HEK293T (cell line): Measurements from ENCODE around the gene CPE.

Source experiments
- ARNT ChIP-seq: fragments of 450-650 bp; IDR thresholded peaks from 2 replicates; pipeline ENCODE4 v1.6.1; 2017; ENCODE audit warnings: mild to moderate bottlenecking
- BHLHE40 ChIP-seq: fragments of 450-650 bp; IDR thresholded peaks from 2 replicates; pipeline ENCODE4 v1.6.1; 2016; ENCODE audit warnings: mild to moderate bottlenecking, moderate library complexity, borderline replicate concordance
- CTBP1 ChIP-seq: fragments of 450-650 bp; IDR thresholded peaks from 2 replicates; pipeline ENCODE4 v1.6.1; 2016; ENCODE audit warnings: borderline replicate concordance
- ELF4 ChIP-seq: fragments of 450-650 bp; IDR thresholded peaks from 2 replicates; pipeline ENCODE4 v1.6.1; 2017; ENCODE audit warnings: antibody characterized with exemption
- FOXA1 ChIP-seq: fragments of 450-650 bp; IDR thresholded peaks from 2 replicates; pipeline ENCODE4 v1.6.1; 2016; ENCODE audit warnings: mild to moderate bottlenecking
- FOXK2 ChIP-seq: fragments of 450-650 bp; IDR thresholded peaks from 2 replicates; pipeline ENCODE4 v1.6.1; 2016; ENCODE audit warnings: mild to moderate bottlenecking
- FOXM1 ChIP-seq: fragments of 450-650 bp; IDR thresholded peaks from 2 replicates; pipeline ENCODE4 v1.6.1; 2017; ENCODE audit warnings: mild to moderate bottlenecking, borderline replicate concordance
- HDGF ChIP-seq: fragments of 450-650 bp; IDR thresholded peaks from 2 replicates; pipeline ENCODE4 v1.6.1; 2017; ENCODE audit warnings: antibody characterized with exemption, borderline replicate concordance
- LEF1 ChIP-seq: fragments of 450-650 bp; IDR thresholded peaks from 2 replicates; pipeline ENCODE4 v1.6.1; 2017; ENCODE audit warnings: mild to moderate bottlenecking, borderline replicate concordance
- PKNOX1 ChIP-seq: fragments of 450-650 bp; IDR thresholded peaks from 2 replicates; pipeline ENCODE4 v1.6.1; 2016
- SP1 ChIP-seq: fragments of 450-650 bp; IDR thresholded peaks from 2 replicates; pipeline ENCODE4 v1.6.1; 2017
- SUZ12 ChIP-seq: fragments of 450-650 bp; IDR thresholded peaks from 2 replicates; pipeline ENCODE4 v1.6.1; 2016; ENCODE audit warnings: mild to moderate bottlenecking
- TARDBP ChIP-seq: fragments of 450-650 bp; IDR thresholded peaks from 2 replicates; pipeline ENCODE4 v1.6.1; 2016

GRCh38 chr4:165522050-165522449 lies 143.2 kb downstream of the CPE start:
- no peak for TF ChIP-seq CTBP1
- TF ChIP-seq FOXM1 = no peak
- TF ChIP-seq HDGF = no peak
- TF ChIP-seq SUZ12 = no peak
- no peak for TF ChIP-seq ELF4
- no peak for TF ChIP-seq ARNT
- no peak for TF ChIP-seq FOXK2
- TF ChIP-seq BHLHE40 = no peak
- no peak for TF ChIP-seq SP1
- TF ChIP-seq LEF1 = no peak
- TF ChIP-seq PKNOX1 = no peak
- TF ChIP-seq FOXA1 = no peak
- no peak for TF ChIP-seq TARDBP
